H9 (cell line): ENCODE results near the gene TAGLN. TPM values are rescaled to one million over a fixed set of nuclear protein-coding genes. Genes with fewer than 3 reads are reported as not detected.

Experiments
- DNase-seq: peaks from one replicate; pipeline ENCODE4 v3.0.0-alpha.2; 2017
- H2AFZ ChIP-seq: one replicate; pipeline ENCODE4 v1.6.1; 2013; ENCODE audit warnings: mild to moderate bottlenecking, low read length, control low read depth, moderate library complexity
- H2AK5ac ChIP-seq: 2 replicates; pipeline ENCODE4 v1.6.1; 2013; ENCODE audit warnings: low read length, control low read depth, mixed read lengths; ENCODE audit not compliant: insufficient read length
- H2BK120ac ChIP-seq: one replicate; pipeline ENCODE4 v1.6.1; 2013; ENCODE audit warnings: low read depth, mild to moderate bottlenecking, low read length, control low read depth, inconsistent platforms; ENCODE audit not compliant: poor library complexity, severe bottlenecking
- H2BK12ac ChIP-seq: 2 replicates; pipeline ENCODE4 v1.6.1; 2013; ENCODE audit warnings: low read length, control low read depth, mixed read lengths, low read depth; ENCODE audit not compliant: insufficient read length
- H2BK15ac ChIP-seq: 2 replicates; pipeline ENCODE4 v1.6.1; 2013; ENCODE audit warnings: low read depth, low read length, control low read depth
- H2BK20ac ChIP-seq: one replicate; pipeline ENCODE4 v1.6.1; 2013; ENCODE audit warnings: low read depth, mild to moderate bottlenecking, low read length, control low read depth, inconsistent platforms; ENCODE audit not compliant: poor library complexity, severe bottlenecking
- H2BK5ac ChIP-seq: 2 replicates; pipeline ENCODE4 v1.6.1; 2013; ENCODE audit warnings: low read length, control low read depth, mixed read lengths; ENCODE audit not compliant: insufficient read length
- H3K14ac ChIP-seq: 2 replicates; pipeline ENCODE4 v1.6.1; 2013; ENCODE audit warnings: low read length, control low read depth; ENCODE audit not compliant: insufficient read depth
- H3K18ac ChIP-seq: 2 replicates; pipeline ENCODE4 v1.6.1; 2013; ENCODE audit warnings: low read depth, mild to moderate bottlenecking, mixed read lengths, low read length, control low read depth; ENCODE audit not compliant: insufficient read length
- H3K23ac ChIP-seq: 2 replicates; pipeline ENCODE4 v1.6.1; 2013; ENCODE audit warnings: low read length, control low read depth, mixed read lengths, low read depth; ENCODE audit not compliant: insufficient read length
- H3K23me2 ChIP-seq: 2 replicates; pipeline ENCODE4 v1.6.1; 2013; ENCODE audit warnings: low read depth, mild to moderate bottlenecking, mixed read lengths, low read length, control low read depth; ENCODE audit not compliant: insufficient read length, poor library complexity, severe bottlenecking
- H3K27ac ChIP-seq: 2 replicates; pipeline ENCODE4 v1.5.1; 2013; ENCODE audit warnings: low read length, control low read depth, mixed read lengths, low read depth; ENCODE audit not compliant: insufficient read length
- H3K27me3 ChIP-seq: 2 replicates; pipeline ENCODE4 v1.6.1; 2013; ENCODE audit warnings: low read length, control low read depth, inconsistent platforms; ENCODE audit not compliant: insufficient read depth
- H3K4ac ChIP-seq: 2 replicates; pipeline ENCODE4 v1.6.1; 2013; ENCODE audit warnings: low read depth, mild to moderate bottlenecking, control low read depth, inconsistent platforms, low read length, moderate library complexity
- H3K4me1 ChIP-seq: 2 replicates; pipeline ENCODE4 v1.6.1; 2013; ENCODE audit warnings: low read length, control low read depth, inconsistent platforms; ENCODE audit not compliant: insufficient read depth
- H3K4me2 ChIP-seq: 2 replicates; pipeline ENCODE4 v1.6.1; 2013; ENCODE audit warnings: low read length, control low read depth, mixed read lengths; ENCODE audit not compliant: insufficient read length, insufficient read depth
- H3K56ac ChIP-seq: 2 replicates; pipeline ENCODE4 v1.6.1; 2013; ENCODE audit warnings: low read depth, mild to moderate bottlenecking, mixed read lengths, low read length, control low read depth; ENCODE audit not compliant: insufficient read length
- H3K79me1 ChIP-seq: 2 replicates; pipeline ENCODE4 v1.6.1; 2013; ENCODE audit warnings: low read depth, mild to moderate bottlenecking, moderate library complexity, low read length, control low read depth, inconsistent platforms; ENCODE audit not compliant: insufficient read depth, poor library complexity, severe bottlenecking
- H3K79me2 ChIP-seq: 2 replicates; pipeline ENCODE4 v1.6.1; 2013; ENCODE audit warnings: low read length, control low read depth, inconsistent platforms; ENCODE audit not compliant: insufficient read depth
- H3K9ac ChIP-seq: 2 replicates; pipeline ENCODE4 v1.6.1; 2013; ENCODE audit warnings: low read length, control low read depth, mixed read lengths; ENCODE audit not compliant: insufficient read length; ENCODE audit errors: extremely low read depth
- H3K9me3 ChIP-seq: one replicate; pipeline ENCODE4 v1.6.1; 2013; ENCODE audit warnings: low read depth, low read length, inconsistent platforms; ENCODE audit not compliant: control insufficient read depth
- H3T11ph ChIP-seq: one replicate; pipeline ENCODE4 v1.6.1; 2013; ENCODE audit warnings: mild to moderate bottlenecking, low read length, control low read depth, inconsistent platforms
- H4K20me1 ChIP-seq: one replicate; pipeline ENCODE4 v1.6.1; 2013; ENCODE audit not compliant: control insufficient read depth, insufficient read length, insufficient read depth
- H4K5ac ChIP-seq: 2 replicates; pipeline ENCODE4 v1.6.1; 2013; ENCODE audit warnings: low read depth, mild to moderate bottlenecking, mixed read lengths, low read length, control low read depth; ENCODE audit not compliant: insufficient read length
- H4K8ac ChIP-seq: replicated peaks from 2 replicates; pipeline ENCODE4 v1.6.1; 2013; ENCODE audit warnings: low read length, control low read depth, mixed read lengths, low read depth; ENCODE audit not compliant: insufficient read length
- H4K91ac ChIP-seq: 2 replicates; pipeline ENCODE4 v1.6.1; 2013; ENCODE audit warnings: low read depth, mild to moderate bottlenecking, moderate library complexity, mixed read lengths, low read length, control low read depth; ENCODE audit not compliant: insufficient read length
- H3K27ac Mint-ChIP-seq, 3 experiments: 2 replicates in 2 of 3; 3 replicates in 1 of 3; pipeline ENCODE4 v1.8.0; 2020 to 2021; ENCODE audit warnings: mixed read lengths in 3 of 3, mild to moderate bottlenecking in 1 of 3, moderate library complexity in 1 of 3
- H3K27me3 Mint-ChIP-seq: 2 replicates; pipeline ENCODE4 v1.8.0; 2021; ENCODE audit warnings: low read depth, mild to moderate bottlenecking, moderate library complexity, mixed read lengths
- H3K36me3 Mint-ChIP-seq, 3 experiments: 2 replicates in 2 of 3; 3 replicates in 1 of 3; pipeline ENCODE4 v1.8.0; 2020 to 2021; ENCODE audit warnings: low read depth in 3 of 3, mixed read lengths in 3 of 3; ENCODE audit not compliant: insufficient read depth in 1 of 3
- H3K4me1 Mint-ChIP-seq, 2 experiments: 2 replicates each; pipeline ENCODE4 v1.8.0; 2020; ENCODE audit warnings: mixed read lengths in 2 of 2
- H3K4me3 Mint-ChIP-seq, 2 experiments: 2 replicates in 1 of 2; 3 replicates in 1 of 2; pipeline ENCODE4 v1.8.0; 2020 to 2021; ENCODE audit warnings: mild to moderate bottlenecking in 2 of 2, mixed read lengths in 2 of 2, moderate library complexity in 1 of 2
- H3K9me3 Mint-ChIP-seq, 2 experiments: 2 replicates in 1 of 2; 3 replicates in 1 of 2; pipeline ENCODE4 v1.8.0; 2020; ENCODE audit warnings: mild to moderate bottlenecking in 2 of 2, mixed read lengths in 2 of 2, moderate library complexity in 1 of 2
- CTCF ChIP-seq: fragments of 200-600 bp; sonication (generic); conservative IDR thresholded peaks from 3 replicates; pipeline ENCODE4 v1.8.0; 2021; ENCODE audit warnings: antibody characterized with exemption, mild to moderate bottlenecking
- WGBS: extraction: QIAGEN DNeasy Blood & Tissue Kit; methylation state at CpG from one replicate; pipeline ENCODE4 v1.1.7; 2013; ENCODE audit warnings: missing lambda C conversion rate, low lambda C conversion rate, mixed read lengths; ENCODE audit not compliant: insufficient read length; ENCODE audit errors: extremely low coverage; 5-methylcytosine and 5-hydroxymethylcytosine counted together
- total RNA-seq: library from RNA; stranded (reverse); gene quantifications from 2 replicates; pipeline ENCODE4 v1.2.1, GENCODE V29; 2021

TAGLN gene
- total RNA-seq, 1 experiment from 2014 or later = 176 TPM

GRCh38 chr11:117189941-117190544, 9.1 kb upstream of the TAGLN start:
- Histone ChIP-seq H3K4me1 (no peaks in the 10 kb centered on the region), H4K8ac (no peak overlapping the region), H3K27me3 (no peaks in the 10 kb centered on the region), H2AK5ac (no peak overlapping the region), H2BK20ac (no peak overlapping the region), H3K9ac (no peak overlapping the region), H3K79me2 (no peaks in the 10 kb centered on the region), H3K4ac (no peak overlapping the region), H2BK5ac (no peak overlapping the region), H4K20me1 (no peaks in the 10 kb centered on the region), H2BK12ac (no peak overlapping the region), H3K56ac (no peak overlapping the region), H4K5ac (no peak overlapping the region), H3K23ac (no peak overlapping the region), H3K27ac (no peak overlapping the region), H2BK15ac (no peak overlapping the region), H2BK120ac (no peak overlapping the region), H4K91ac (no peak overlapping the region), H3T11ph (no peak overlapping the region), H3K23me2 (no peaks in the 10 kb centered on the region), H3K14ac (no peak overlapping the region), H2AFZ (no peak overlapping the region), H3K18ac (no peak overlapping the region), H3K4me2 (no peak overlapping the region), H3K79me1 (no peaks in the 10 kb centered on the region), H3K9me3 (no peaks in the 10 kb centered on the region)
- DNase-seq = no peak
- H3K4me1 Mint-ChIP-seq = no peaks in the 10 kb centered on the region; a peak in 1 of 4 replicates
- WGBS = no CpG with 5 or more reads among the region's 8 CpGs
- H3K36me3 Mint-ChIP-seq = peaks cover 3 to 39% (median 23%) of the 10 kb centered on the region in 3 experiments; a peak in 6 of 7 replicates
- no peak for TF ChIP-seq CTCF
- H3K27me3 Mint-ChIP-seq = no peaks in the 10 kb centered on the region
- H3K4me3 Mint-ChIP-seq = no peak overlapping the region
- no peak overlapping the region for H3K27ac Mint-ChIP-seq
- H3K9me3 Mint-ChIP-seq = no peaks in the 10 kb centered on the region
